Nephron progenitor cell (in vitro differentiated cells): ENCODE results near the gene EFCAB14.

Experiments
- DNase-seq: peaks from one replicate; pipeline ENCODE4 v3.0.0; 2021
- H3K27ac Mint-ChIP-seq: 2 replicates; pipeline ENCODE4 v1.8.0; 2021; ENCODE audit warnings: mild to moderate bottlenecking, moderate library complexity, mixed read lengths
- H3K27me3 Mint-ChIP-seq: 2 replicates; pipeline ENCODE4 v1.8.0; 2021; ENCODE audit warnings: mild to moderate bottlenecking, low read depth, mixed read lengths; ENCODE audit not compliant: poor library complexity
- H3K36me3 Mint-ChIP-seq: 2 replicates; pipeline ENCODE4 v1.8.0; 2021; ENCODE audit warnings: low read depth, mixed read lengths
- H3K4me1 Mint-ChIP-seq: 2 replicates; pipeline ENCODE4 v1.8.0; 2021; ENCODE audit warnings: mixed read lengths
- H3K4me3 Mint-ChIP-seq: 2 replicates; pipeline ENCODE4 v1.8.0; 2021; ENCODE audit warnings: mild to moderate bottlenecking, moderate library complexity, mixed read lengths
- H3K9me3 Mint-ChIP-seq: 2 replicates; pipeline ENCODE4 v1.8.0; 2021; ENCODE audit warnings: mild to moderate bottlenecking, moderate library complexity, mixed read lengths
- CTCF ChIP-seq: fragments of 200-600 bp; sonication (generic); IDR thresholded peaks from 2 replicates; pipeline ENCODE4 v1.5.0; 2021; ENCODE audit warnings: antibody characterized with exemption

Gene EFCAB14

GRCh38 chr1:46718727-46719622 is at the start of gene EFCAB14:
Gene EFCAB14 (minus strand): TSS chr1:46719114. CDS start chr1:46718087, 1,027 bp downstream.
- Mint-ChIP-seq H3K27me3 (peaks cover 25% of the 10 kb centered on the region), H3K4me3 (peak within 1 kb of the TSS; percentile 99), H3K4me1 (peaks cover 31% of the 10 kb centered on the region), H3K27ac (peak within 1 kb of the TSS; percentile 79), H3K36me3 (peaks cover 5% of the 10 kb centered on the region), H3K9me3 (no peaks in the 10 kb centered on the region)
- DNase-seq: peak; percentile 99
- no peak for TF ChIP-seq CTCF

GRCh38 chr1:46768445-46768844 is 49.5 kb upstream of the EFCAB14 start:
- no peak overlapping the region for H3K4me3 Mint-ChIP-seq
- no peak for DNase-seq
- H3K27ac Mint-ChIP-seq: no peak overlapping the region
- peaks cover 8% of the 10 kb centered on the region for H3K27me3 Mint-ChIP-seq
- H3K9me3 Mint-ChIP-seq: peaks cover 50% of the 10 kb centered on the region
- no peaks in the 10 kb centered on the region for H3K4me1 Mint-ChIP-seq
- peaks cover 6% of the 10 kb centered on the region for H3K36me3 Mint-ChIP-seq
- no peak for TF ChIP-seq CTCF

- H3K4me3 Mint-ChIP-seq: no peak overlapping the region
- H3K27ac Mint-ChIP-seq: no peak overlapping the region
- H3K9me3 Mint-ChIP-seq: peaks cover 47% of the 10 kb centered on the region
- DNase-seq: no peak
- H3K27me3 Mint-ChIP-seq: peaks cover 11% of the 10 kb centered on the region
- H3K36me3 Mint-ChIP-seq: peaks cover 6% of the 10 kb centered on the region
- H3K4me1 Mint-ChIP-seq: no peaks in the 10 kb centered on the region
- TF ChIP-seq CTCF: no peak
Observed at GRCh38 chr1:46767649-46768282, 48.9 kb upstream of the EFCAB14 start.

GRCh38 chr1:46764402-46764801 is 45.5 kb upstream of the EFCAB14 start:
- Mint-ChIP-seq H3K27ac (no peak overlapping the region), H3K4me1 (no peaks in the 10 kb centered on the region), H3K9me3 (peaks cover 13% of the 10 kb centered on the region), H3K36me3 (no peaks in the 10 kb centered on the region), H3K4me3 (no peak overlapping the region), H3K27me3 (peaks cover 25% of the 10 kb centered on the region)
- TF ChIP-seq CTCF: no peak
- DNase-seq: no peak

GRCh38 chr1:46761740-46762139 is 42.8 kb upstream of the EFCAB14 start:
- Mint-ChIP-seq H3K4me3 (no peak overlapping the region), H3K9me3 (no peaks in the 10 kb centered on the region), H3K36me3 (no peaks in the 10 kb centered on the region), H3K27me3 (peaks cover 31% of the 10 kb centered on the region), H3K4me1 (no peaks in the 10 kb centered on the region), H3K27ac (no peak overlapping the region)
- no peak for TF ChIP-seq CTCF
- DNase-seq: no peak
